Cerebellar cortex (tissue), 1 donor: ENCODE results near the gene KSR2.
"Not testable (repeated sequence)": the region's sequence is repeated elsewhere in the genome, so short reads cannot be mapped to it uniquely, and the experiment has no call there.

Source experiments
- DNase-seq: peaks from one replicate; pipeline ENCODE4 v3.0.0-alpha.2; 2015; ENCODE audit warnings: low spot score

Gene KSR2

DNA sequence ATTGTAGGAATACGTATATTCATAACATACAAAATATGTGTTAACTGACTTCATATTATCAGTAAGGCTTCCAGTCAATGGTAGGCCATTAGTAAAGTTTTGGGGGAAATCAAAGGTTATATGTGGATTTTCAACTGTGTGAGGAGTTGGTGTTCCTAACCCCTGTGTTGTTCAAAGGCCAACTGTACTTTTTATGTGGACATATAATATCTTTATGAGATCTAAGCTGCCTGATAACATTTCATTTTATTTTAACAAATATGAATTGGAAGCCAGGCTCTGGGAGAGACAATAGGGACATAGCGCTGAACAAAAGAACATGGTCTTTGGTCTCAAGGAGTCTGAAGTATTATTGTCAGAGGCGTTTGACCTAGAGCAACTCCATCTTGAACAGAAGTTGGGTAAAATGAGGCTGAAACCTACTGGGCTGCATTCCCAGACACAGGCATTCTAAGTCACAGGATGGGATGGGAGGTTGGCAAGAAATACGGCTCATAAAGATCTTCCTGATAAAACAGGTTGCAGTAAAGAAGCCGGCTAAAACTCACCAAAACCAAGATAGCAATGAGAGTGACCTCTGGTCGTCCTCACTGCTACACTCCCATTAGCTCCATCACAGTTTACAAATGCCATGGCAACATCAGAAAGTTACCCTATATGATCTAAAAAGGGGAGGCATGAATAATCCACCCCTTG, 147.2 kb downstream of the KSR2 start:
- no peak for DNase-seq

DNA sequence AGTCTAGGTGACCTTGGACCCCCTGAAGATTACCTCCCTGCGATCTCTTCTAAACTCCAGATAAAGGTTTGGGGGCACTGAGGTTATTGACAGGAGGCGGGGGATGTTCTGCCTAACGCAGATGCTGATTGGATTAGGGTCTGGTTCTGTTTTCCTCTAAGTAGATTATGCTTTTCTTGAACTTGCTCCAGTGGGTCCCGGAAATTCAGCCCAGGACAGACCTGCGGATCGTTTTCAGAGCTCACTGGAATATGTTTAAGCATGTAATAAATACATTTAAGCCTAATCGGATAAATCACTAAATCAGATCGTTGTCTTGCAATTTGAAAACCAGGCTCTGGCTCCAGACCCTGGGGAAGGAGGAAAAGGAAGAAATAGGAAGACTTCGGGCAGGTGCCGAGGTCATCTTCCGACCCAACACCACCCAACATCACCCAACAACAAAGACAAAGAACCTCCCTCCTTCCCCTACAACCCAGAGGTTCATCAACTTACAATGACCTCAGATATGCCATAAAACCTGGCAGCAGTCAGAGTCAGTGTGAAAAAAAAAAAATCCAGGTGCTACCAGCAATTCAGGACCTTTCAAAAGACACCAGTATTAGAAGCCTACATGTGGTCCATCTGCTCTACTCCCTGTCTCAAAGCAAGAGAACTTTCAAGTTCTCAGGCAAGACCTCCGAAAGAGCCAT, 148.4 kb downstream of the KSR2 start:
- DNase-seq = no peak

DNA sequence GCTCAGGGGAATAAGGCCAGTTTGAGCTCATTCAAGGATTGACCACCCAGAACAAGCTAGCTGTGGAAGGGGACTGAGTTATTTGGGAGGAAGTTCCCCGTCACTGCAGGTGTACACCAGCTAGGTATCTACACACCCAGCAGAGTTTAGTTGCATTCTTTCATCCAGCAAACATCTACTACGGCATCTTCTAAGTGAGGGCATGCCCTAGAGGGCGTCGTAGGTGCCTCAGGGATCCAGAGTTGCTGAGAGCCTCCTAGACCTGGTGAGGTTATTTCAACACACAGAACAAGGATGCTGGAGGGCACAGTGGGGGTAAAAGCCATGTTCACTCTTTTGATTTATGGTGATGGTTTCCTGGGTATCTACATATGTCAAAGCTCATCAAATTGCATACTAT, 149.6 kb downstream of the KSR2 start:
- DNase-seq = no peak

DNA sequence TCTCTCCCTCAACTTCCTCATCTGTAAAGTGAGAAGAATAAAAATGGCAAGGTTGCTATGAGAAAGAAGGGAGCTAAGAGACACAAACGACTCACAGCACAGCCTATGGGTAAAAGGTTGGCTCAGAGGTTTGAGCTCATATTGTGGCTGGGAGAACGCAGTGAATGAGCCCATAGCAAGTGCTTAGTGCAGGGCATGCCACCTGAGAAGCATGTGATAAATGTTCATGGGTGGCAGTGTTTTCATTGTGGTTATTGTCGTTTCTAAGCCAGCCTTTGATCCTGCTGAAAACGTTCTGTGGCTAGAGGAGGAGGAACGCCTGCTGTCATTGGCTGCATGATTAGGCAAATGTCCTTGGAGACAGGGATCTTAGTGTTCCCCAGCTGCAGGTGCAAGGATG, 150.4 kb downstream of the KSR2 start:
- DNase-seq = peak; percentile 18

DNA sequence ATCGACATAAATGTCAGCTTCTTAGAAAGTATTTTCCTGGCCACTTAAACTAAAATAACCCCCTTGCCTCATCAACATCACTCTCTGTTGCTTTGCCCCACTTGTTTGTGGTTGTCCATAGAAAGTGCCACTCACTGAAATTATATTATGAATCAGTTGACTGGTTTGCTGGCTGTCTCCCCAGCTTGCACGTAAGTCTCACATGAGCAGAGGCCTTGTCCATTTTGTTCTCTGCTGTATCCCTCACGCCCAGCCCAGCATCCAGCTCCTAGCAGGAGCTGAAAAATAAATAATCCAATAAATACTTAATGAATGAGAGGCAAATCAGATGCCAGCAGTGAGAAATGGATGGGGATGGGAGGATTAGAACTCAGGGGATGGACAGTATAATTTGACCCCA, 159.3 kb downstream of the KSR2 start:
- no peak for DNase-seq

DNA sequence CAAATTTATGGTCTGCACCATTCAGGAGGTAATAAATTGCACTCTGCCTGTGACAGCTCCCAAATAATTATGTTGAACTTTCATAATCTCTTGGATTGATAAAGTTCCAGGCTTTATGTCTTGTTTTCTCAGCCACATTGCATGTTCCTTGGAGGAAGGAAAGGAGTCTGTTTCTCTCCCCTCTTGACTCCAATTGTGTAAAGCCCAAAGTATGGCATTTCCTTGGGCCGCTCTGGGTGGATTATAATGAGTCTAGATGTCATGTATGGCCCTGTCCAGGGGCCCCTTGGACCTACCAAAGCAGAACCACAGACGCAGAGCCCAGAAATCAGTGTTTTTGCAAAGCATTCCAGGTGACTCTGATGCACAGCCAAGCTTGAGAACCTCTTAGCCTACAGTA, 160.8 kb downstream of the KSR2 start:
- DNase-seq = no peak

DNA sequence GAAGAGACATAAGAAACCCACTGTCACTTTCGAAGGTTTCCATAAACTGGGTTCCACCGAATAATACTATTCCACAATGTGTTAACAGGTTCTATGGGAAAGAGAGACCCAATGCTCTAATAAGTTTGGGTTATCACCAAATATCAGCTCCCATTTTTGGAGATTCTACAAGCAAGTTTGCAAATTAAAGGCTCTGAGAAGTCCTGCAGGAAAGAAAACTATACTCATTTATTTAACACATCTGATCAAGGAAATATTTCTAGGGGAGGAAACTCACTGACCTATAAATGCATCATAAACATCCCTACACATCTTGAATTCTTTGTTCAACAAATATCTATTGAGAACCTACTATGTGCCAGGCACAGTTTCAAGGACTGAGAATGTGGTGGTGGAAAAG, 161.4 kb downstream of the KSR2 start:
- DNase-seq = no peak

DNA sequence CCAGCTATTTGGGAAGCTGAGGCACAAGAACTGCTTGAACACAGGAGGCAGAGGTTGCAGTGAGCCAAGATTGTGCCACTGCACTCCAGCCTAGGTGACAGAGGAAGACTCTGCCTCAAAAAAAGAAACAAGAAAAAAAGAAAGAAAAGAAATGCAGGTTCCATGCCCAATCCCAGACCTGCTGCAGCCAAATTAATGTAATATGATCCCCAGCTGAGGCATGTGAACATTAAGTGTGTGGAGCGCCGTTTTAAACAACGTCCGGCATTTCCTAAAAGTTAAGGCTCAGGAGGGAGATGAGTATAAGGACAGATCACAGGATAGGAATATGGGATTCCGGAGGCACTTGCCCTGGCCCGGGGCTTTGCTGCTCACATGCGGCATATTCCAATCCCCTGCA, 162.9 kb downstream of the KSR2 start:
- DNase-seq = no peak

DNA sequence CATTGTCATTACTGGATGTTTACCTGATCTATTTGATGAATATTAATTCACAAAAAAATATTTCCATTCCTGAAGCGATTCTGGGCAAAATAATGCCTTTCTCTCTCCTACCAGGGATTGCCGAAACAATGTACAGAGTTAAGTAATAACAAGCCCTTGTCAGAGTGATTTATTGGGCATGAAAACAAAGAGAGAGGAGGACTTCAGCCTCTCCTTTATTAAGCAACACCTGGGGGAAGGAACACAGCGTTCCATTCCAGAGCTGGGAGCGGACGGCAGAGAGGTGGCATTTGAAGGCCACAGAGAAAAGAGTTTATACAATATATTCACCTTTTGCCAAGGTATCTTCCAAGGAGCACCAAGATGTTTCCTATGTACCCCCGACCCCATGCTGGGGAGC, 165.8 kb downstream of the KSR2 start:
- DNase-seq = no peak

DNA sequence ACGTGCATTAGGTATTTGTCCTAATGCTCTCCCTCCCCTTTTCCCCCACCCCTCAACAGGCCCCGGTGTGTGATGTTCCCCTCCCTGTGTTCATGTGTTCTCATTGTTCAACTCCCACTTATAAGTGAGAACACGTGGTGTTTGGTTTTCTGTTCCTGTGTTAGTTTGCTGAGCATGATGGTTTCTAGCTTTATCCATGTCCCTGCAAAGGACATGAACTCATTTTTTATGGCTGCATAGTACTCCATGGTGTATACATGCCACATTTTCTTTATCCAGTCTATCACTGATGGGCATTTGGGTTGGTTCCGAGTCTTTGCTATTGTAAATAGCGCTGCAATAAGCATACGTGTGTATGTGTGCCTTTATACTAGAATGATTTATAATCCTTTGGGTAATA, 168.1 kb downstream of the KSR2 start:
- not testable (repeated sequence) for DNase-seq

DNA sequence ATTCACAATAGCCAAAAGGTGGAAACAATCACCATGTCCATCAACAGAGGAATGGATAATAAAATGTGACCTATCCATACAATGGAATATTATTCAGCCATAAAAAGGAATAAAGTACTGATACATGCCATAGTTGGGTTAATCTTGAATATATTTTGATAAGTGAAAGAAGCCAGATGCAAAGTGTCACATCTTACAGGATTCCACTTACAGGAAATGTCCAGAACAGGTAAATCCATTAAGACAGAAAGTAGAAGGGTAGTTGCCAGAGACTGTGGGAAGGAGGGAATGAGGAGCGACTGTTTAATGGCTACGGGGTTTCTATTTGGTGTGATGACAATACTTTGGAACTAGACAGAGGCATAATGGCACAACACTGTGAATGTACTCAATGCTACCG, 171.6 kb downstream of the KSR2 start:
- no peak for DNase-seq

DNA sequence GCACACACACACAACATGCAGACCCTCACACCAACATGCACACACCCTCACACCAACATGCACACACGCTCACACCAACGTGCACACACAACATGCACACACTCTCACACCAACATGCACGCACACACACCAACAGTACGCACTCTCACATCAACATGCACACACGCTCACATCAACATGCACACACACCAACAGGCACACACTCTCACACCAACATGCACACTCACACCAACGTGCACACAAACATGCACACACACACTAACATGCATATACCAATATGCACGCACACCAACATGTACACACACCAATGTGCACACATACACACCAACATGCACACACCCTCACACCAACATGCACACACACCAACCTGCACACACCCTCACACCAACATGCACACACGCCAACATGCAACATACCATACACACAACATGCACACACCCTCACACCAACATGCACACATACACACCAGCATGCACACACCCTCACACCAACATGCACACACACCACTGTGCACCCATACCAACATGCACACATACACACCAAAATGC, 175.8 kb downstream of the KSR2 start:
- DNase-seq = no peak

DNA sequence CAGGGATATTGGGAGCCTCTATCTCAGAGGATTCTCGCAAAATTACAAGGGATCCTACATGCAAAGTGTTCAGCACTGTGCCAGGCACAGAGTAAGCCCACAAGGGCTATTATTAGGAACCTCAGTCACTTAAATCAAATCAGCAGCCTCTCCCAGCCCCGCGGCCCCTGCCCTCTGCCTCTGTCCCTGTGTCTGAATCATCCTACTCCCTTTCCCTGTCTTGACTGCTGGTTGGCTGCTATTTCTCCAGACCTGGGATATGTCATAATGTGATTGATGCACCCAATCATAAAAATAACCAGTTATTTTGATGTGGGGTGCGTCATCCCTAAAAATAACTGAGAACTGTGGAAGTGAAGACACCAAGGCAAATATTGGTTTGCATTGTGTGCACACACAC, 176.3 kb downstream of the KSR2 start:
- DNase-seq = no peak

DNA sequence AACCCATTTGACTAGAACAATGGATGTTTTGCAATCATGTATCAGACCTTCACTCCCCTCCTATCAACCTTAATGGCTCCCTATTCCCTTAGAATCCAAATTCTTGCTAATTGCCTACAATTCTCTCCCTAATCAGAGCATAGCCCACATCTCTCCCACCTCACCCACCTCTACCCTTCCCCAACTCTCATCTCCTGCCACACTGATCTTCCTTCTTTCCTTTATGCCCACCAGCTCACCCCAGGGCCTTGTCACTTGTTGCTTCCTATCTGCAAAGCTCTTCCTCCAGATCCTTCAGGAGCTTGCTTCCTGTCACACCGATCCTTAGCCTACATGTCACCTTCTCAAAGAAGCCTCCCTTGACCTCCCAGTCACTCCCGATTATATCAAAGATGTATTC, 177.8 kb downstream of the KSR2 start:
- no peak for DNase-seq

DNA sequence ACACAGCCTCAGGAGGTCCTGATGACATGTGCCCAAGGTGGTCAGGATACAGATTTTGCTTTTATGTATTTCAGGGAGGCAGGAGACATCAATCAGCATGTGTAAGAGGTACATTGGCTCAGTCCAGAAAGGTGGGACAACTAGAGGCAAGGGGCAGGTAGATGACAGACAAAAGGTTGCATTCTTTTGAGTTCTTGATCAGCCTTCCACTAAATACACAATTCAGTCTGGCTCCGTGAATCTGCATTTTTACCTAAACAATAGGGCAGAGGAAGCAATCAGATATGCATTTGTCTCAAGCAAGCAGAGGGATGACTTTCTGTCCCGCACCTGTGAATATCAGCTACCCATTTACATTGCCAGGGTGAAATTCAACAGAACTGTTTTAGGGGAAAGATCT, 178.6 kb downstream of the KSR2 start:
- DNase-seq = no peak

DNA sequence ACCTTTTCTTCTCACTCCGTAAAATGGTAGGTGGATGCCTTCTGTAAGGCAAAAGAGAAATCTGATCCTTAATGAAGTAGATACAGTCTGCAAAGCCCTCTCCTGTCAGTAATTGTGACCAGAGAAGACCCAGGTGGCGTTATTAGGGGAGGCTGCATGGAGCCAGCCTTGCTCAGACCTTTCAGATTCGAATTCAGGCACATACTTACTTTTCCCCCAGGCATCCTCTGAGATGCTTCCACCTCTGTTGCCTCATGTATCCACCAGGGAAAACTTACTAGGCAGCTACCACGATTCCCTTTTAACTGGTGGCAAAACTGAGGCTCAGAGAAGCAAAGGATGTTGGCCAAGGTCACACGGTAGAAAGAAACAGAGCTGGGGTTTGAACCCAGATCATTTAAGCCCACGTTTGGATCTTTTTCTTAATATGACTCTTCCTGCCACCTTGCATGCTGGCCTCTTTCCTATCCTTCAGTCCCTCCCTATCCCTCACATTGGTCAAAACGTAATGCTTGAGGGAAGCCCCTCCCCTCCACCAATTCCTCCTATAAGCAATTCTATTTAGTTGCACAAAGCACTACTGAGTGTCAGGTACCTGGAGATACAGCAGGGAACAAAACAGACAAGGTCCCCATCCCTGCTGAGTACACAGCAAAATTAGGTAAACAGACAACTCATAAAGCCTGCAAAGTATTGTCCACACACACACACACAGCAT, 179.4 kb downstream of the KSR2 start:
- DNase-seq = no peak

DNA sequence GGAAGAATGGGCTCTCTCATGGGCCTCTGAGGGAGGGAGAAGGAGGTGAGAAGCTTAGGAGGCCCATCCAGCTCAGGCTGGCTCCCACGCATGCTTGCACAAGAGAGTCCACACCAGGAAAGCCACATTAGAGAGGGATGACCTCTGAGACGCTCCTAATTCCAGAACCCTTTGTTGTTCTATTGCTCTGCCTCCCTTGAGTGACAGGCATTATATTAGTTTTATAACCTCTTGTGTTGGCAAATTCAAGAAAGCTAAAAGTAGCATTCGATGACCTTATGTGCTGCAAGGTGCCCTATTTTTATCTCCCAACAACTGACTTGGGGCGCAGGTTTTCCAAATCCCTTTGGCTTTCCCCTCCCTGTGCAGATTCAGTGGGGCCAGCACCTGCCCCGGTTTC, 190.1 kb downstream of the KSR2 start:
- DNase-seq = no peak

DNA sequence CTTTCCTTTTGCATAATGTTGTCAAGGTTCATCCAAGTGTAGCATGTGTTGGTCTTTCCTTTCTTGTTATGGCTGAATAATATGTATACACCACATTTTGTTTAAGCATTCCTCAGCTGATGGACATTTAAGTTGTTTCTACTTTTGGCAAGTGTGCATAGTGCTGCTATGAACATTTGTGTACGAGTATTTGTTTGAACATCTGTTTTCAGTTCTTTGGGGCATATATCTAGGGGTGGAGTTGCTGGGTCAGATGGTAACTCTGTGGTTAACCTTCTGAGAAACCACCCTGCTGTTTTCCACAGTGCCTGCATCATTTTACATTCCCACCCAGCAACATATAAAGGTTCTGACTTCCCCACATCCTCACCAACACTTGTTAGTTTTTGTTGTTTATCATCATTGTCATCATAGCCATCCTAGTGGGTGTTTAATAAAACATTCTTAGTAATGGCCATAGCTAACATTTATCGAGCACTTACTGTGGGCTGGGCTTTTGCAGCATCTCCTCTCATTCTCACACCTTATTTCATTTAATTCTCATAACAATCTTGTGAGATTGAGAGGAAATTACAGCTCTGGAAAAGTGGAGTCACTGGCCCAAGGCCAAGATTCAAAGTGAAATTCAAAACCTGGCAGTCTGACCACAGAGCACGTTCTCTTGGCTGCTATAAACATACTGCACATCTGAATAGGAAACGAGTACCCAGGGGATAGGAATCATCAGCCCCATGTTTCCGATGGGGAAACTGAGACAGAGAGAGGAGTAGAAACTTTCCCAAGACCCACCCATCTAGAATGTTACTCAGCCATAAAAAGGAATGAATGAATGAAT, 193.6 kb downstream of the KSR2 start:
- no peak for DNase-seq

DNA sequence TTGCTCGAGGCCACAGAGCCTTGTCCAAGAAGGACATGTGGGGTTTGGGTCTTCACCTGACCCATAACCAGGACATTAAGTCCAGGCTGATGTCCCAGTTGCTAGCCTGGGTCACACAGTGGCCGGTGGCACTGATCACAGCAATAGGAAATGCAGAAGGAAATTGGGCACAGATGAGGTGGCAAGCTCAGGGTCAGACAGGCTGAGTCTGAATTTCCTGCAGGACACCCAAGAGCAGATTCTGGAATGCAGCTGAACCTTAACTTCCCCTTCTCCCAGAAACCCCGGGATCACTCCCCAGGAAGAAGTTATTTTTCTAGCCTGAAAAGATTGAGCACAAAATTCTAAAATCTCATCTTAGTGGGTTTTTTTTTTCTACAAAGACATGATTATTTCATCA, 199.9 kb downstream of the KSR2 start:
- no peak for DNase-seq

DNA sequence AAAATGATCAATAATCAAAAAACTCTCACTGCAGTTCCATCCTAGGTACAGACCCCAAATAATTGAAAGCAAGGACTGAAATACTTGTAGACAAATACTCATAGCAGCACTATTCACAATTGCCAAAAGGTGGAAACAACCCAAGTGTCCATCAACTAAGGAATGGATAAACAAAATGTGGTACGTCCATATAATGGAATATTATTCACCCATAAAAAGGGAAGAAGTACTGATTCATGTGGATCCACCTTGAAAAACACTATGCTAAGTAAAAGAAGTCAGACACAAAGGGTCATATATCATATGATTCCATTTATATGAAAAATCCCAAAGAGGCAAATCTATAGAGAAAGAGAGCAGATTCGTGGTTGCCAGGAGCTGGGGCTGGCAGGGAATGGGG, 202.8 kb downstream of the KSR2 start:
- DNase-seq = no peak

DNA sequence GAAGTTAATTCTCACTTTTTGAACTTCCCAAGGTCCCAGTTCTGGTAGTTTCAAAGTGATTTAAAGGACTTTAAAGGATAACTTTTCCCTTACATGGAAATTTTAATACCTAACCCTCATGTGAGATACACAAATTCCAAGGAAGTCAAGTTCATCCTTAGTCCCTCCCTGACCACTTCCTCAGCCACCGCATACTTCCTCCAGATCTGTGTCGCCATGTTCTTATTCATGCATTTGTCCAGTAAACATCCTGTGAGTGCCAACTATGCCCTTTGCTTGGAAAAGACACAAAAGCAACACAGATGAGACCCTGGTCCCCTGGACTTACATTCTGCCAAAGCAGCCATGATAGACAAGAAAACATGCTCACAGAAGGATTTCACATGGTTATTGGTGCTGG, 206.6 kb downstream of the KSR2 start:
- no peak for DNase-seq

DNA sequence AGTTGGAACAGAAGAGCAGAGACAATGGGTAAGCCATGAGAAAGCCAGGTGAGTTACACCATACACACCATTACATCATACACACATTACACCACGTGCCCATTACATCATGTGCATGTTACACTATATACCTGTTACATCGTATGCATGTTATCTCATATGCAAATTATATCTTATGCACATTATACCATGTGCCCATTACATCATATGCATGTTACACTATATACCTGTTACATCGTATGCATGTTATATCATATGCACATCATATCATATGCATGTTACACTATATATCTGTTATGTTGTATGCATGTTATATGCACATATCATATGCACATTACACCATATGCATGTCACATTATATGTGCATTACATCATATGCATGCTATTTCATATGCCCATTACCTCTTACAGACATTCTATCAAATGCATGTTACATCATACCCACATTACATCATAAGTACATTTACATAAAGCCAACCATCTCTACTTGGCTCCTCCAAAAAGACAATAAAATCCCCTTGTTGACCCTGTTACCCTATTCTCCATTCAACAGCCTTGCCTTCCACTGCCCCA, 207.2 kb downstream of the KSR2 start:
- no peak for DNase-seq
